Measurements from ENCODE around the gene SLC24A3. TPM values are rescaled to one million over a fixed set of nuclear protein-coding genes. Genes with fewer than 3 reads are reported as not detected.

The SLC24A3 gene
- polyA plus RNA-seq, 1 donor (not counting 4 experiments of a cell fraction or from before 2014, with no cell fraction given), result 0.17 TPM

DNA sequence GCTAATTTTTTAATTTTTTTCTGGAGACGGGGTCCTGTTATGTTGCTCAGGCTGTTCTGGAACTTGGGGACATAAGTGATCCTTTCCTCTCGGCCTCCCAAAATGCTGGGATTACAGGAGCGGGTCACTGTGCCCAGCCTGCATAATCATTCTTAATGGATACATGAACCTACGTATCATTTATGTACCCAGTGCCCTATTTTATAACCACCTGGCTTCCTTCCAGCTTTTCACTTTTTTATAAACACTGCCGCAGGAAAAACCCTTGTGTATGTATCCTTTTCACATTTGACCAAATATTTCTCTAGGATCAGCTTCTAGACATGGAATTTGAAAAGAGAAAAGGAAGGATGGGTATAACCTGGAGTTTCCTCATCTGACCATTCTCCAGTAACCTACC, 460.1 kb downstream of the SLC24A3 start:
- no peaks in the 10 kb centered on the region for H3K4me1 ChIP-seq (ENCODE audit: control insufficient read depth, extremely low read depth, insufficient read depth, low read length)
- FAIRE-seq (no peak), DNase-seq (ENCODE audit: low read depth, low spot score) (no peak)
- no peak overlapping the region for H2AFZ ChIP-seq (ENCODE audit: control insufficient read depth, low read length)
- H3K9me1 ChIP-seq (ENCODE audit: control insufficient read depth, extremely low read depth, insufficient read depth, low read length), result no peaks in the 10 kb centered on the region
- no peak overlapping the region for H3K9ac ChIP-seq (ENCODE audit: control insufficient read depth, extremely low read depth, insufficient read depth, low read length)
- H3K4me3 ChIP-seq (ENCODE audit: control insufficient read depth in 2 of 3, extremely low read depth in 1 of 3, insufficient read depth in 2 of 3, low read depth in 1 of 3, low read length in 3 of 3), result no peak overlapping the region
- H3K27me3 ChIP-seq (ENCODE audit: control insufficient read depth, extremely low read depth, insufficient read depth, low read length), result no peaks in the 10 kb centered on the region
- no peaks in the 10 kb centered on the region for H3K36me3 ChIP-seq (ENCODE audit: control insufficient read depth in 2 of 2, extremely low read depth in 1 of 2, insufficient read depth in 2 of 2, low read length in 2 of 2)
- H3K79me2 ChIP-seq (ENCODE audit: control insufficient read depth, insufficient read depth, low read length), result no peaks in the 10 kb centered on the region
- no peaks in the 10 kb centered on the region for H3K9me3 ChIP-seq (ENCODE audit: control insufficient read depth, low read depth, low read length)
- dilution Hi-C loops (cut with MboI; ENCODE audit: extremely low pct_ligation_motif_present, low sequenced_read_pairs), result no loop called here
- no peak overlapping the region for H3K27ac ChIP-seq (ENCODE audit: control insufficient read depth, insufficient read depth, low read length)
- H4K20me1 ChIP-seq (ENCODE audit: control insufficient read depth, extremely low read depth, insufficient read depth, low read length), result no peaks in the 10 kb centered on the region
- H3K4me2 ChIP-seq (ENCODE audit: control insufficient read depth, extremely low read depth, insufficient read depth, low read depth, low read length), result no peak overlapping the region
- TF ChIP-seq, protein P1, sequence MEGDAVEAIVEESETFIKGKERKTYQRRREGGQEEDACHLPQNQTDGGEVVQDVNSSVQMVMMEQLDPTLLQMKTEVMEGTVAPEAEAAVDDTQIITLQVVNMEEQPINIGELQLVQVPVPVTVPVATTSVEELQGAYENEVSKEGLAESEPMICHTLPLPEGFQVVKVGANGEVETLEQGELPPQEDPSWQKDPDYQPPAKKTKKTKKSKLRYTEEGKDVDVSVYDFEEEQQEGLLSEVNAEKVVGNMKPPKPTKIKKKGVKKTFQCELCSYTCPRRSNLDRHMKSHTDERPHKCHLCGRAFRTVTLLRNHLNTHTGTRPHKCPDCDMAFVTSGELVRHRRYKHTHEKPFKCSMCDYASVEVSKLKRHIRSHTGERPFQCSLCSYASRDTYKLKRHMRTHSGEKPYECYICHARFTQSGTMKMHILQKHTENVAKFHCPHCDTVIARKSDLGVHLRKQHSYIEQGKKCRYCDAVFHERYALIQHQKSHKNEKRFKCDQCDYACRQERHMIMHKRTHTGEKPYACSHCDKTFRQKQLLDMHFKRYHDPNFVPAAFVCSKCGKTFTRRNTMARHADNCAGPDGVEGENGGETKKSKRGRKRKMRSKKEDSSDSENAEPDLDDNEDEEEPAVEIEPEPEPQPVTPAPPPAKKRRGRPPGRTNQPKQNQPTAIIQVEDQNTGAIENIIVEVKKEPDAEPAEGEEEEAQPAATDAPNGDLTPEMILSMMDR (optimal IDR thresholded peaks at IDR 0.05 in 1 of 3, IDR thresholded peaks at IDR 0.05 in 1 of 3, conservative IDR thresholded peaks at IDR 0.05 in 1 of 3; ENCODE audit: extremely low read depth in 1 of 3, insufficient read depth in 2 of 3, low read length in 3 of 3), result no peak

DNA sequence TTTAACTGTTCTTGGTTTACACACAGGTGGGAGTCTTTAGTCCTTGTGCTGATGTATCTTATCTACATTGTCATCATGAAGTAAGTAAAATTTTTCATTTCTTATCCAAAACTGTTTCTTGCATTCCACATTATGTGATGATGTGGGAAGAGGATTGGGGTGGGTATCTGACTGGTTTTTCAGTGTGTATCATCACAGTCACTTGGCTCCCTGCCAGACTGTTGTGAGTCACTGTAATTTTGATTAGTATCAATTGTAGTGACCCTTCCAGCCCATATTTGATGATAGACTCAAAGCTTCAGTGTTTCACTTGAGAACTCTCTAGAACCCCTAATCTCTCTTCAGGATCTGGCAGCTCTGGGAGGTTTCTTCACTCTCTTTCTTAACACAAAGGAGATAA, 461.1 kb downstream of the SLC24A3 start:
- Histone ChIP-seq H2AFZ (ENCODE audit: control insufficient read depth, low read length) (no peak overlapping the region), H3K9me3 (ENCODE audit: control insufficient read depth, low read depth, low read length) (no peaks in the 10 kb centered on the region), H3K4me3 (ENCODE audit: control insufficient read depth in 2 of 3, extremely low read depth in 1 of 3, insufficient read depth in 2 of 3, low read depth in 1 of 3, low read length in 3 of 3) (no peak overlapping the region), H4K20me1 (ENCODE audit: control insufficient read depth, extremely low read depth, insufficient read depth, low read length) (no peaks in the 10 kb centered on the region), H3K27me3 (ENCODE audit: control insufficient read depth, extremely low read depth, insufficient read depth, low read length) (no peaks in the 10 kb centered on the region), H3K79me2 (ENCODE audit: control insufficient read depth, insufficient read depth, low read length) (no peaks in the 10 kb centered on the region), H3K4me2 (ENCODE audit: control insufficient read depth, extremely low read depth, insufficient read depth, low read depth, low read length) (no peak overlapping the region), H3K36me3 (ENCODE audit: control insufficient read depth in 2 of 2, extremely low read depth in 1 of 2, insufficient read depth in 2 of 2, low read length in 2 of 2) (no peaks in the 10 kb centered on the region), H3K9me1 (ENCODE audit: control insufficient read depth, extremely low read depth, insufficient read depth, low read length) (no peaks in the 10 kb centered on the region), H3K9ac (ENCODE audit: control insufficient read depth, extremely low read depth, insufficient read depth, low read length) (no peak overlapping the region), H3K4me1 (ENCODE audit: control insufficient read depth, extremely low read depth, insufficient read depth, low read length) (no peaks in the 10 kb centered on the region), H3K27ac (ENCODE audit: control insufficient read depth, insufficient read depth, low read length) (no peak overlapping the region)
- dilution Hi-C loops (cut with MboI; ENCODE audit: extremely low pct_ligation_motif_present, low sequenced_read_pairs), result no loop called here
- no peak for DNase-seq (ENCODE audit: low read depth, low spot score)
- peak; percentile 69 for FAIRE-seq
- TF ChIP-seq EZH2 (IDR thresholded peaks at IDR 0.05; ENCODE audit: low read length), result no peak
- TF ChIP-seq, protein P1 (optimal IDR thresholded peaks at IDR 0.05 in 1 of 3, IDR thresholded peaks at IDR 0.05 in 1 of 3, conservative IDR thresholded peaks at IDR 0.05 in 1 of 3; ENCODE audit: extremely low read depth in 1 of 3, insufficient read depth in 2 of 3, low read length in 3 of 3), result no peak
